Epithelial cell of proximal tubule (primary cell): ENCODE measurements around the gene CIDEB. TPM values are rescaled to one million over a fixed set of nuclear protein-coding genes. Genes with fewer than 3 reads are reported as not detected.
"Not testable (repeated sequence)": the region's sequence is repeated elsewhere in the genome, so short reads cannot be mapped to it uniquely, and the experiment has no call there.

Experiments
- DNase-seq: peaks from one replicate; pipeline ENCODE4 v3.0.0-alpha.2; 2011; ENCODE audit warnings: low read depth
- H3K4me3 ChIP-seq: 2 replicates; pipeline ENCODE4 v1.5.1; 2011; ENCODE audit warnings: low read depth, mild to moderate bottlenecking, low read length
- total RNA-seq: library from RNA; depleted of rRNA; stranded (reverse); fragments of >200 nt; gene quantifications from 2 replicates; pipeline ENCODE4 v1.2.3, GENCODE V29; 2015
- TF ChIP-seq, protein P1 (sequence below): conservative IDR thresholded peaks from 2 replicates; pipeline ENCODE4 v1.5.1; 2012; ENCODE audit warnings: low read depth, mild to moderate bottlenecking, low read length

Gene CIDEB
- total RNA-seq, 1 donor from 2014 or later, result 3.6 TPM

DNA sequence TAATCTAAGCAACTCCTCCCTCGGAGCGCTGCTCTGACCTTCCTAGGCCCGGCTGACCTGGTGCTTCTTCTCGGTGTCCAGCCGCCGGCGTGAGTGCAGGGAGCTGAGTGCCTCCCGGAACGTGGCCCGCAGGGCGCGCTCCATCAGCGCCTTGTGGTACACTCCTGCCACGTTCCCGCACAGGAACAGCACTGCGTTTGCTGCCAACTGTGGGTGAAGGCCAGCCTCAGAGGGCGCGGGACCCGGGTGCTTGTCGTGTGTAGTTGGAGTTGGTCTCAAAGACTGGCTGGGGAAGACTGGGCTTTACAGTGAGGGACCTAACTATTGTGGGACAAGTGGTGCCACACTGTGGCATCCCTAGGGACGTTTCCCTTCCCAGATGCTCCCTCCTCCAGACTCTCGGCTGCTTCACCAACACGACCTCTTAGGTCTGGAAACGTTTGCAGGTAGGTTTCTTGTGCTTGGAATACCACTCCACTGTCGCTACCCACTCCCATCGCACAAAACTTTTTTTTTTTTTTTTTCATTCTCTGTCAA is 24.0 kb upstream of the CIDEB start:
- TF ChIP-seq, protein P1, sequence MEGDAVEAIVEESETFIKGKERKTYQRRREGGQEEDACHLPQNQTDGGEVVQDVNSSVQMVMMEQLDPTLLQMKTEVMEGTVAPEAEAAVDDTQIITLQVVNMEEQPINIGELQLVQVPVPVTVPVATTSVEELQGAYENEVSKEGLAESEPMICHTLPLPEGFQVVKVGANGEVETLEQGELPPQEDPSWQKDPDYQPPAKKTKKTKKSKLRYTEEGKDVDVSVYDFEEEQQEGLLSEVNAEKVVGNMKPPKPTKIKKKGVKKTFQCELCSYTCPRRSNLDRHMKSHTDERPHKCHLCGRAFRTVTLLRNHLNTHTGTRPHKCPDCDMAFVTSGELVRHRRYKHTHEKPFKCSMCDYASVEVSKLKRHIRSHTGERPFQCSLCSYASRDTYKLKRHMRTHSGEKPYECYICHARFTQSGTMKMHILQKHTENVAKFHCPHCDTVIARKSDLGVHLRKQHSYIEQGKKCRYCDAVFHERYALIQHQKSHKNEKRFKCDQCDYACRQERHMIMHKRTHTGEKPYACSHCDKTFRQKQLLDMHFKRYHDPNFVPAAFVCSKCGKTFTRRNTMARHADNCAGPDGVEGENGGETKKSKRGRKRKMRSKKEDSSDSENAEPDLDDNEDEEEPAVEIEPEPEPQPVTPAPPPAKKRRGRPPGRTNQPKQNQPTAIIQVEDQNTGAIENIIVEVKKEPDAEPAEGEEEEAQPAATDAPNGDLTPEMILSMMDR, result no peak
- DNase-seq, result no peak
- H3K4me3 ChIP-seq, result no peak overlapping the region

DNA sequence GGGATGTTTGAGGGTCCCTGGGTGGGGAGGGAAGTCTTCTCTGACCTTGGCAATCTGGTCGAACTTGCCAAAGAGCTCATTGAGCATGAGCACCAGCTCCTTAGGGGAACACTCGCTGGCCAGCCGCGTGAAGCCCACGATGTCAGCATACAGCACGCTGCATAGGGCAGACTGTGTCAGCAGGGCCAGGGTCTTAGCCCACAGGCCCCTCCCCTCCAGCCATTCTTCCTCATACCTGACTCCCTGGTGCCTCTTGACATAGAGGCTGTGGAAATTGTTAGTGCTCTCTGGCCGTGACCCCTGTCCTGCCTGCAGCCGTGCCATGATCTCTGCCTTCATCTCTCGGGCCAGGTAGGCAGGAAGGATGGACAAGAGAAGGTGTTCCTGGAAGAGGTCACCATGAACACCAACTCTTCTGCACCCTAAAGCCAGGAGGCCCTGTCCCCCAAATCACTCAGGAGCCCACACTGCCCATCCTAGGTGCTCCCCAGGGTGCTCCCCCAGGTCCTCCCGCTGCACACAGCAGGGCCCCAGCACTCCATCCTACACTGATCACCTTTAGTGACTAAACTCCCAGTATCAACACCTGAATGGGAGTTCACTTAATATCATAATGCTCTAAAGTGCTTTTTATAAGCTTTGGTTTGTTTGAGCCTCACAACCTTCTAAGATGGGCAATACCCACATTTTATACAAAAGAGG is 23.3 kb upstream of the CIDEB start:
- TF ChIP-seq, protein P1, result no peak
- no peak overlapping the region for H3K4me3 ChIP-seq
- DNase-seq, result no peak

- no peak overlapping the region for H3K4me3 ChIP-seq
- no peak for DNase-seq
- TF ChIP-seq, protein P1, result no peak
Measured at GRCh38 chr14:24329736-24330135, 22.0 kb upstream of the CIDEB start.

- TF ChIP-seq, protein P1, result no peak
- DNase-seq, result no peak
- no peak overlapping the region for H3K4me3 ChIP-seq
Measured at GRCh38 chr14:24329073-24329663, 21.4 kb upstream of the CIDEB start.

DNA sequence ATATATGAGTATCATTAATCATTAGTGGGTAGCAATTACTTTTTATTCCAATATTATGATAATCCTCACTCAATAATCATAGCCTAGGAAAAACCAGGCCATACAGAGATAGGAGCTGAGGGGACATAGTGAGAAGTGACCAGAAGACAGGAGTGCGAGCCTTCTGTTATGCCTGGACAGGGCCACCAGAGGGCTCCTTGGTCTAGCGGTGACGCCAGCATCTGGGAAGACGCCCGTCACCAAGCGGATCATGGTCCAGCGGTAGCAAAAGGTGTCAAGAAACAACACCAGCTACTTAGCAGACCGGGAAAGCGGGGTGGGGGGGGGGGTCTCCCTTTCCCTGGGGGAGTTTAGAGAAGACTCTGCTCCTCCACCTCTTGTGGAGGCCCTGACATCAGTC is 20.1 kb upstream of the CIDEB start:
- TF ChIP-seq, protein P1, result peak; percentile 40
- not testable (repeated sequence) for H3K4me3 ChIP-seq, DNase-seq

GRCh38 chr14:24327303-24327702 is 19.5 kb upstream of the CIDEB start:
- DNase-seq, result no peak
- H3K4me3 ChIP-seq, result no peak overlapping the region
- TF ChIP-seq, protein P1, result no peak
